Neuron (in vitro differentiated cells): Measurements from ENCODE around the gene ZSWIM8.
"Not testable (repeated sequence)": the region's sequence is repeated elsewhere in the genome, so short reads cannot be mapped to it uniquely, and the experiment has no call there.

ENCODE experiments used
- H2AFZ ChIP-seq: one replicate; pipeline ENCODE4 v1.6.1; 2013; ENCODE audit warnings: low read depth, mild to moderate bottlenecking, inconsistent platforms, low read length, moderate library complexity
- H3K27me3 ChIP-seq: one replicate; pipeline ENCODE4 v1.6.1; 2013; ENCODE audit warnings: low read length; ENCODE audit not compliant: insufficient read depth
- H3K36me3 ChIP-seq: one replicate; pipeline ENCODE4 v1.6.1; 2013; ENCODE audit warnings: low read length; ENCODE audit not compliant: insufficient read depth
- H3K4me1 ChIP-seq: one replicate; pipeline ENCODE4 v1.6.1; 2013; ENCODE audit warnings: low read length; ENCODE audit not compliant: insufficient read depth
- H3K4me3 ChIP-seq: 2 replicates; pipeline ENCODE4 v1.5.1; 2013; ENCODE audit warnings: mild to moderate bottlenecking, low read length, moderate library complexity
- H3K9me3 ChIP-seq: one replicate; pipeline ENCODE4 v1.6.1; 2013; ENCODE audit warnings: low read length

The ZSWIM8 gene

DNA sequence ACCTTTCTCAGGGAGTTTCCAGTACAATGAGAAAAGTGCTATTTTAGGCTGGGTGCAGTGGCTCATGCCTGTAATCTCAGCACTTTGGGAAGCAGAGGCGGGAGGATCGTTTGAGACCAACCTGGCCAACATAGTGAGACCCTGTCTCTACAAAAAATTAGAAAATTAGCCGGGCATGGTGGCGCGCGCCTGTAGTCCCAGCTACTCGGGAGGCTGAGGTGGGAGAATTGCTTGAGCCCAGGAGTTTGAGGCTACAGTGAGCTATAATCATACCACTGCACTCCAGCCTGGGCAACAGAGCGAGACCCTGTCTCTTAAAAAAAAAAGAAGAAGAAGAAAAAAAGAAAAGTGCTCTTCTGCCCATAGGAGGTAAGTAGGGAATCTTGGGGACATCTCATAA is 10.6 kb downstream of the ZSWIM8 start:
- H3K27me3 ChIP-seq, H3K4me3 ChIP-seq, H3K9me3 ChIP-seq, H3K4me1 ChIP-seq, H2AFZ ChIP-seq: not testable (repeated sequence)
- peaks cover 78% of the 10 kb centered on the region for H3K36me3 ChIP-seq

DNA sequence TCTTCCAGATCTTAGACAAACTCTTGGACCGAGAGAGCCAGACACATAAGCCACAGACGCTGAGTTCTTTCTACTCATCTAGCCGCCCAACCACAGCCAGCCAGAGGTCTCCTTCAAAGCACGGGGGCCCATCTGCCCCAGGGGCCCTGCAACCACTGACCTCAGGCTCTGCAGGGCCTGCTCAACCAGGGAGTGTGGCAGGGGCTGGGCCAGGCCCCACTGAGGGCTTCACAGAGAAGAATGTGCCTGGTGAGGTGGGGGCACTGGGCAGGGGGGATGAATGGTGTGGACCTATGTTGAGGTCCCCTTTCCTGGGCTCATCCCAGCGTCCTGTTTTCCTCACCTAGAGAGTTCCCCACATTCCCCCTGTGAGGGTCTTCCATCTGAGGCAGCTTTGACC is 11.4 kb downstream of the ZSWIM8 start:
- Histone ChIP-seq H2AFZ (no peak overlapping the region), H3K27me3 (no peaks in the 10 kb centered on the region), H3K4me1 (no peaks in the 10 kb centered on the region), H3K36me3 (peaks cover 78% of the 10 kb centered on the region), H3K4me3 (no peak overlapping the region), H3K9me3 (no peaks in the 10 kb centered on the region)

DNA sequence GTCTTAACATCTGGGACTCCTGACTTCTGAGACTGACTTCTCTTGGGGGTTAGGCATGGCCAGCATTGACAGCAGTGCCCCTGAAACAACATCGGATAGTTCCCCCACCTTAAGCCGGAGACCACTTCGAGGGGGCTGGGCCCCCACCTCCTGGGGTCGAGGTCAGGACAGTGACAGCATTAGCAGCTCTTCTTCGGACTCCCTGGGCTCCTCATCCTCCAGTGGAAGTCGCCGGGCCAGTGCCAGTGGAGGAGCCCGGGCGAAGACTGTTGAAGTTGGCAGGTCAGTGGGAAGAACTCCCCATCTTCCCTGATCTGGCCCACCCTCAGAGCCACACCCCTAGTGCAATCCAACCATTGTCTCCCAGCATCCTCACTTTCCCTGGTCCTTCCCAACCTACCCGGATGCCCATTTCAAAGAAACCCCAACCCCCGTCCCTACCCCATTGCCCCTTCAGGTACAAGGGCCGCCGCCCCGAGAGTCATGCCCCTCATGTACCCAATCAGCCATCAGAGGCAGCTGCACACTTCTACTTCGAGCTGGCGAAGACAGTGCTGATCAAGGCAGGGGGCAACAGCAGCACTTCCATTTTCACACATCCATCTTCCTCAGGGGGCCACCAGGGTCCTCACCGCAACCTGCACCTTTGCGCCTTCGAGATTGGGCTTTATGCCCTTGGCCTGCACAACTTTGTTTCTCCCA is 12.1 kb downstream of the ZSWIM8 start:
- Histone ChIP-seq H3K4me3 (no peak overlapping the region), H2AFZ (no peak overlapping the region), H3K4me1 (no peaks in the 10 kb centered on the region), H3K27me3 (no peaks in the 10 kb centered on the region), H3K36me3 (peaks cover 81% of the 10 kb centered on the region), H3K9me3 (no peaks in the 10 kb centered on the region)

DNA sequence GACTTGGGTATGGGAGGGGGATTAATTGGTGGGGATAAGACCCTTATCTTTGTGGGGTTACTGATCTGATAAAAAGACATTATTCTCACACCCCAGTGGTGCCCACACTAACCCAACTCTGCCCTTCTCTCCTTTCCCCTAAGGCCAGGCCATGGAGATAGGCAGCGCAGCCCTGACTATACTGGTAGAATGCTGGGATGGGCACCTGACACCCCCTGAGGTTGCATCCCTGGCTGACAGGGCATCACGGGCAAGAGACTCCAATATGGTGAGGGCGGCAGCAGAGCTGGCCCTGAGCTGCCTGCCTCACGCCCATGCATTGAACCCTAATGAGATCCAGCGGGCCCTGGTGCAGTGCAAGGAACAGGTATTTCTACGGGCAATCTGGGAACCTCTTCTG is 12.7 kb downstream of the ZSWIM8 start:
- H3K36me3 ChIP-seq = peaks cover 80% of the 10 kb centered on the region
- H3K4me3 ChIP-seq = no peak overlapping the region
- H3K27me3 ChIP-seq = no peaks in the 10 kb centered on the region
- no peak overlapping the region for H2AFZ ChIP-seq
- no peaks in the 10 kb centered on the region for H3K4me1 ChIP-seq
- no peaks in the 10 kb centered on the region for H3K9me3 ChIP-seq

DNA sequence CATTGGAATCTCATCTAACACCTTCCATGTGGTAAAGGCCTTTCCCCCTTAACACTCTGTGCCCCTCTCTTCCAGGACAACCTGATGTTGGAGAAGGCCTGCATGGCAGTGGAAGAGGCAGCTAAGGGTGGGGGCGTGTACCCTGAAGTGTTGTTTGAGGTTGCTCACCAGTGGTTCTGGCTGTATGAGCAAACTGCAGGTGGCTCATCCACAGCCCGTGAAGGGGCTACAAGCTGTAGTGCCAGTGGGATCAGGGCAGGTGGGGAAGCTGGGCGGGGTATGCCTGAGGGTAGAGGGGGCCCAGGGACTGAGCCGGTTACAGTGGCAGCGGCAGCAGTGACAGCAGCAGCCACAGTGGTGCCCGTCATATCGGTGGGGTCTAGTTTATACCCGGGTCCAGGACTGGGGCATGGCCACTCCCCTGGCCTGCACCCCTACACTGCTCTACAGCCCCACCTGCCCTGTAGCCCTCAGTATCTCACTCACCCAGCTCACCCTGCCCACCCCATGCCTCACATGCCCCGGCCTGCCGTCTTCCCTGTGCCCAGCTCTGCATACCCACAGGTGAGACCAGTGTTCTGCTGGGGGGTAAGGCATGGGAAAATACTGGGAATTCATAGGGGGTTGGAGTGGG is 13.6 kb downstream of the ZSWIM8 start:
- Histone ChIP-seq H3K9me3 (no peaks in the 10 kb centered on the region), H2AFZ (no peak overlapping the region), H3K4me3 (no peak overlapping the region), H3K36me3 (peaks cover 81% of the 10 kb centered on the region), H3K4me1 (no peaks in the 10 kb centered on the region), H3K27me3 (no peaks in the 10 kb centered on the region)

GRCh38 chr10:73799899-73800559 is 14.6 kb downstream of the ZSWIM8 start:
- Histone ChIP-seq H3K4me1 (no peaks in the 10 kb centered on the region), H3K9me3 (no peaks in the 10 kb centered on the region), H3K36me3 (peaks cover 73% of the 10 kb centered on the region), H3K27me3 (no peaks in the 10 kb centered on the region), H3K4me3 (no peak overlapping the region), H2AFZ (no peak overlapping the region)

GRCh38 chr10:73800560-73801252 is 15.3 kb downstream of the ZSWIM8 start:
- Histone ChIP-seq H3K4me1 (no peaks in the 10 kb centered on the region), H3K36me3 (peaks cover 72% of the 10 kb centered on the region), H3K4me3 (no peak overlapping the region), H2AFZ (no peak overlapping the region), H3K9me3 (no peaks in the 10 kb centered on the region), H3K27me3 (no peaks in the 10 kb centered on the region)

- H2AFZ ChIP-seq = no peak overlapping the region
- no peaks in the 10 kb centered on the region for H3K4me1 ChIP-seq
- H3K27me3 ChIP-seq = no peaks in the 10 kb centered on the region
- H3K9me3 ChIP-seq = no peaks in the 10 kb centered on the region
- peaks cover 77% of the 10 kb centered on the region for H3K36me3 ChIP-seq
- H3K4me3 ChIP-seq = no peak overlapping the region
Measured at GRCh38 chr10:73801253-73801590, 15.8 kb downstream of the ZSWIM8 start.

DNA sequence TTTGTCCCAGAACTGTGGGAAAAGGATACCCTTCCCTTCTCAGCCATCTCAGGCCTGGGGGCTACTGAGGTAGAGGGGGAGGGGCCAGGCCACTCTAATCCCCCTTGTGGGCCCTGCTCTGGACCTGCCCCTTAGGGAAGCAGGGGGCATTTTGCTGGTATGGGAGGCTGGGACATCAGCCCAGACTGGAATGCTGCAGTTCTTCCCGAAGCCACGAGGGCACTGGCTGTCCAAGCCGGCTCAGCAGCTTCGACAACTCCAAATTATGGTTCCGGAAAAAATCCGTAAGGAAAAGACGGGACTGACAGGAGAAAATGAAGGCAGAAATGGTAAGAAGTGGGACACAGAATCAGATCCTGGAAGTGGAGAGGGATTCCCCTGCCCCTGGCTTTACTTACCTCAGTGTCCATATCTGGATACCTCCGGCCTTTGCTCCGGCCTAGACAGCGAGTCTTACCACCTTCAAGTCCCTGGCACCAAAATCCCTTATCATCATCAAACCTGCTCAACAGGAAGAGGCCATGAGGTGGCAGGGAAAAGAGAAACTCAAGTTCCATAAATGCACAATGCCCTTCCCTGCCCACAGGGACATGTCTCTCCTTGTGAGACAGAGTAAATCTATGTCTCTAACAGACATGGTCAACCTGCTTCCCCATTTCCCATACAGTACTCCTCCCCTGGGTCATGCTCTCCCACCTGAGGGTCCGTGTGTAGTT is 17.0 kb downstream of the ZSWIM8 start:
- no peak overlapping the region for H3K4me3 ChIP-seq
- H3K4me1 ChIP-seq = no peaks in the 10 kb centered on the region
- no peaks in the 10 kb centered on the region for H3K27me3 ChIP-seq
- peaks cover 82% of the 10 kb centered on the region for H3K36me3 ChIP-seq
- no peaks in the 10 kb centered on the region for H3K9me3 ChIP-seq
- no peak overlapping the region for H2AFZ ChIP-seq

GRCh38 chr10:73803680-73804286 is 18.4 kb downstream of the ZSWIM8 start:
- no peaks in the 10 kb centered on the region for H3K27me3 ChIP-seq
- no peaks in the 10 kb centered on the region for H3K9me3 ChIP-seq
- H3K4me1 ChIP-seq = no peaks in the 10 kb centered on the region
- no peak overlapping the region for H2AFZ ChIP-seq
- H3K4me3 ChIP-seq = no peak overlapping the region
- peaks cover 81% of the 10 kb centered on the region for H3K36me3 ChIP-seq

GRCh38 chr10:73806176-73806950 is 21.0 kb downstream of the ZSWIM8 start:
- no peaks in the 10 kb centered on the region for H3K9me3 ChIP-seq
- H3K27me3 ChIP-seq = no peaks in the 10 kb centered on the region
- H2AFZ ChIP-seq = no peak overlapping the region
- H3K4me1 ChIP-seq = peaks cover 4% of the 10 kb centered on the region
- H3K4me3 ChIP-seq = no peak overlapping the region
- H3K36me3 ChIP-seq = peaks cover 65% of the 10 kb centered on the region

GRCh38 chr10:73807471-73807870 is 22.1 kb downstream of the ZSWIM8 start:
- Histone ChIP-seq H2AFZ (no peak overlapping the region), H3K4me1 (peaks cover 4% of the 10 kb centered on the region), H3K36me3 (peaks cover 53% of the 10 kb centered on the region), H3K9me3 (no peaks in the 10 kb centered on the region), H3K27me3 (no peaks in the 10 kb centered on the region), H3K4me3 (no peak overlapping the region)
